Stimulated activated CD4-positive, alpha-beta T cell treated with anti-CD3 and anti-CD28 coated beads, TNF-alpha, amount 100 ng/mL, for 1 hour (primary cell): ENCODE measurements around the gene CTDSPL2.
"Not testable (repeated sequence)": the region's sequence is repeated elsewhere in the genome, so short reads cannot be mapped to it uniquely, and the experiment has no call there.

Experiments used
- DNase-seq, 3 donors: peaks; one replicate each; pipeline ENCODE4 v3.0.0-alpha.2; 2020; ENCODE audit warnings: low read depth in 3 of 3, low spot score in 1 of 3

The CTDSPL2 gene

DNA sequence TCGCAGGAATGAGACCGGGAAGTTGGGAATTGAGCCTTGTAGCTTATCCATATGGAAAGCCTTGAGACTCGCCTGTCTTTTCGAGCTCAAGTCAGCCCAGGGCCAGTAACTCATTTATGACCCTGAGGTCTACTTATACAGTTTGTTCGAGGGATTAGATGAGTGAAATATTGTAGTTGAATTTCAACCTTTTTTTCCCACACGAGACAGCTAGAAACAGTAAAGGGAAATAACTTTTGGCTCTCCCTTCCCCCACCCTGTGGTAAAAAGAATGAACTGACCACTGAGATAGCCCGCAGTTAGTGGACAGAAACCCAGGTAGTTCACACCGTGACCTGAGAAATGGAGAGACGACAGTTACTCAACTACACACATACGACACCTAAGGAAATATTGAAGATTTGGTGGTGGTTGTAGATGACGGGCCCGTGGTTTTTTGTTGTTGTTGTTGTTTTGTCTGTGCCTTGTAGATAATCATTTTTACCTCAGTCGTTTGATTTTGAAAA, 110.4 kb downstream of the CTDSPL2 start:
- no peak for DNase-seq

DNA sequence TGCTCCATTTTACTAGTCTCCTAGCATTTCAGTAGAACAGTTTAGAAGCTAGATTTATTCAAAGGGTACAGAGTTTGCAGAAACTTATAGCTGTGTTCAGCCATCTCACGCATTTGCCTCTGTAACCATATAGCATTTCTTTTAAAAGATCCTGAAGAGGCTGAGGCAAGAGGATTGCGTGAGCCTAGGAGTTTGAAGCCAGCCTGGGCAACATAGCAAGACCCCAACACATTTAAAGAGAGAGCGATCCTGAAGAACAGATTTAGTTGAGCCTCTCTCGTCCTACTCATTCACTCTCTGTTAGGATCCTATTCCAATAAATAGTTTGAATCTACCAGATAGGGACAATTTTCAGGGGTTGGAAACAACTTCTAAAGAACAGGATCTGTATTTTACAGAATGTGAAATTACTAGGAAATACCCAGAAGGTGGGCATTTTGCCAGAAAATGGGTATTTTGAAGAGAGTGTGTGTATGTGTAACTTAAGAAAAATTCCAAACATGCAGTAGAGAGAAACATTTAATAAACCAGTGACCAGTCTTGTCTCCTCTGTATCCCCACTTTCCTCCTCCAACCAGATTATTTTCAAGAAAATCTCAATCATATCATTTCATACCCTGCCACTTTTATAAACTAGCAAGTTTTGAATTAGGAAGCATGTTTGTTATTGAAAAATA, 114.0 kb downstream of the CTDSPL2 start:
- no peak for DNase-seq

DNA sequence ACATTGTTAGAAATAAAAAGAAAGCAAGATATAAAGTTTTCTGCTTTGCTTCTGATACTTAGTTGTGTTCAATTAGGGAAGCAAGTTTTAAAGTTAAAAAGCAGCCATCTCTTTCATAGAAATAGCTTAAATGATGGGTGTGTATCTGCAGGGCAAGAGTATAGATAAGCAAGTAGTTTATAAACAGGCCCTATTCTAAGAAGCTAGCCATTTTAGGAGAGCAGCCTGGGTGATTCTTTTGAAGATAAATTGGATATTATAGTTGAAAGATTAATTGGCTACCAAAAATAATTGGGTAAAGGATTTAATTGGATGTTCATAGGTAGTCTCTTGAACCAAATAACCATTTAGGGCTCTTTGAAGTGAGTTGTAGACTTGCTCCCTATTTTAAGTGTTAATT, 115.2 kb downstream of the CTDSPL2 start:
- no peak for DNase-seq

DNA sequence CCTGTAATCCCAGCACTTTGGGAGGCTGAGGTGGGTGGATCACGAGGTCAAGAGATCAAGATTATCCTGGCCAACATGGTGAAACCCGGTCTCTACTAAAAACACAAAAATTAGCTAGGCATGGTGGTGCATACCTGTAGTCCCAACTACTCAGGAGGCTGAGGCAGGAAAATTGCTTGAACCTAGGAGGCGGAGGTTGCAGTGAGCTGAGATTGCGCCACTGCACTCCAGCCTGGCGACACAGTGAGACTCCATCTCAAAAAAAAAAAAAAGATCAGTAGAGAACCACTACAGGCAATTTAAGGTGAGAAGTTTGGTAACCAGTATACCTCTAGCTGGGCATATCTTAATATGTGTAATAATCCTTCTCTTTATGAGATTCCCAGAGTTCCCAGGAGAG, 117.3 kb downstream of the CTDSPL2 start:
- DNase-seq, result not testable (repeated sequence)

DNA sequence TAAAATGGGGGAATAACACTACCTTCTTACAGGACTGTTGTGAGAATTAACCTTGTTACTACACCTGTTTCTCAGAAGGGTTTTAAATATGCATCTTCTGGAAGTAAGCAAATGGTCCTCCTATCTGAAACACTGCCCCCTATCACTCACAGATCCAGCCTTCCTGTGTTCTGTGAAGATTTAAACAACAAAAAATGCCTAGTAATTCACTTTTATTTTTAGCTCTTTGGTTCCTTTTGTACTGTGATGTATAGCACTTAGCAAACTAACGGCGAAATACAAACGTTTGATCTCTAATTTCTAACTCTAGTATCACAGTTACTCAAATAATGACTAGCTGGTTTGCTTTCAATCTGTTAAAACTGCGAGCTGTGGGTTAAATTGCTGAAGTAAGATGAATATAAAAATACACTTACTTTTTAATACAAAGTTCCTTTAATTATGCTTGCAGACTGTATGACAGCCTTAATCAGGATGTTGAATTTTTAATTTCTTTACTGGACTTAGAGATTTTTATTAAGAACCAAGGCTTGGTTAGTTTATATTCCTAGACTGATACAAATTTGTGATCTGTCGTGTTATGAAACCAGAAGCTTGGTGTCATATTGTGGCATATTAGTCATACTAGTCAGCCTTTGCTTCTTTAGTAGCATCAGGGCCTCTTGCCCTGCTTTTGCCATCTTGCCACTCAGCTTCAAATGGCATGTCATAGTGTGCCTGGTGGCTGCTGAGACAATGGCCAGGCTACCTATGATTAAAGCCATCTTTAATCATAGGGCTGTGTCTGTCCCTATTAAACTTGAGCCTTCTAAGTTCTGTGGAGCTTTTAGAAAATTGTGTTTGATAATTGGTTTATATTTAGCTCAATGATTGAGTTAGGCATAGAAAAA, 118.7 kb downstream of the CTDSPL2 start:
- no peak for DNase-seq

DNA sequence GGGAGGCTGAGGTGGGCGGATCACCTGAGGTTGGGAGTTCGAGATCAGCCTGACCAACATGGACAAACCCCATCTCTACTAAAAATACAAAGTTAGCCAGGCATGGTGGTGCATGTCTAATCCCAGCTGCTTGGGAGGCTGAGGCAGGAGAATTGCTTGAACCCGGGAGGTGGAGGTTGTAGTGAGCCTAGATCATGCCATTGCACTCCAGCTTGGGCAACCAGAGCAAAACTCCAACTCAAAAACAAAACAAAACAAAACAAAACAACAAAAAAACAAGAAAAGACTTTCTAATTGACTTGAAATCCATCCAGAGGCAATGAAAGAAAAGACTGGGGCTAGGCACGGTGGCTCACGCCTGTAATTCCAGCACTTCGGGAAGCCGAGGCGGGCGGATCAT, 121.7 kb downstream of the CTDSPL2 start:
- not testable (repeated sequence) for DNase-seq

DNA sequence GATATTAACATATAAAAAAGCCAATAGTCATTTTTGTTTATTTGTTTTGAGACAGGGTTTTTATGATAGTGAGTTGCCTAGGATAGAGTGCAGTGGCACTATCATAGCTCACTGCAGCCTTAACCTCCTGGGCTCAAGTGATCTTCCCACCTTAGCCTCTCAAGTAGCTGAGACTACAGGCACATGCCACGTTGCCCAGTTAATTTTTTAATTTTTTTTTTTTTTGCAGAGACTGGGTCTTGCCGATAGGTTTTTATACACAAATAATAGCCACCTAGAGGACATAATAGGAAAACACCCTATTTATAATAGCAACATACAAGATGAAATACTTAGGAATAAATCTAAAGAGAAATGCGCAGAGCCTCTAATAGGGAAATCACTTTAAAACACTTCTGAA, 122.8 kb downstream of the CTDSPL2 start:
- no peak for DNase-seq

DNA sequence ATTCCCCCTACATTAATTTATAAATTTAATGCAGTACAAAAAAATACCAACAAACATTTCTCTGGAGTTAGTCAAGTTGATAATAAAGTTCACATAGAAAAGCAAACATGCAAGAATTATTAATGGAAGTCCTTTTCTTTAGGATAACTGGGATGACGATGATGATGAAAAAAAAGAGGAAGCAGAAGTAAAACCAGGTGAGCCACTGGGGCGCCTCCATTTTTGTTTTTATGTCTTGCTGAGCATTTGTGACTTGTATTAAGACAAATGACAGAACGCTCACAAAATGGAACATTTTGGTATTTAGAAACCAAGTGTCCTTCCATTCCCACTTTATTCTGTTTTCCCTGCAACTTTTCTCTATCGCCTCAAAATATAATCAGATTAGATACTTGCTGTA, 123.3 kb downstream of the CTDSPL2 start:
- no peak for DNase-seq

DNA sequence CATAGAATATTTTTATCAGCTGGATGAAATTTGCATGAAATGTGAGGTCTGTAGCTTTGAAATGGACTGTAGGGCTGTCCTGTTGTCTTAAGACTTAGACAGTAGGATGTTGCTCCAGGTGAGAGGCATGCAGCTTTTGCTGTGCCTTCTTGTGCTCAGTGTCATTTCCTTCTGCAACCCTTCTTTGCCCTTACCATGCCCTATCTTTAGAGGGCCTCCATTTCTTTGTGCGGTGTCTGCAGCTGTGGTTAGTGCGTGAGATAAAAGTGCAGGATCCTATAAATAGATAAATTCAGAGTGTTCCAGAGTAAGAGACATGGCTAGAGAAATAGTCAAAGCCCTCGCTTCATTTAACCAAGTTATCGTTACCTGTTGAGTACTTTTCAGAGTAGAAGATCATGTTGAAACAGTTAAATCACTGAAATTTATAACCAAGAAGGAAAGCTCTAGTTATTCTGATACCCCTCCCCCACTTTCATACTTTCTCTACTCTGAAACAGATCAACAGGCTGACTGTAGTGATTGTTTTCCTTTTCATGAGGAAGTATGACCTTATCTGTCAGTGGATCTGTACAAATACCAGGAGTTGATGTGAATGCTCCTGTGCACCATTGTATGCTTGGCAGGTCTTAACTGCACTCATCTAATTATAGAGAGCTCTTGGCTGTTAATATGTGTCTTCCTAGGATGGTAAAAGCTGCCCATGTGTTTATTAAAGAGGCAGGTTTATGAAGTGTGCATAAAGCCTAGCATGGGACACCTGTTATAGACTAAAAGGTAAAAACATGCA, 127.7 kb downstream of the CTDSPL2 start:
- no peak for DNase-seq

DNA sequence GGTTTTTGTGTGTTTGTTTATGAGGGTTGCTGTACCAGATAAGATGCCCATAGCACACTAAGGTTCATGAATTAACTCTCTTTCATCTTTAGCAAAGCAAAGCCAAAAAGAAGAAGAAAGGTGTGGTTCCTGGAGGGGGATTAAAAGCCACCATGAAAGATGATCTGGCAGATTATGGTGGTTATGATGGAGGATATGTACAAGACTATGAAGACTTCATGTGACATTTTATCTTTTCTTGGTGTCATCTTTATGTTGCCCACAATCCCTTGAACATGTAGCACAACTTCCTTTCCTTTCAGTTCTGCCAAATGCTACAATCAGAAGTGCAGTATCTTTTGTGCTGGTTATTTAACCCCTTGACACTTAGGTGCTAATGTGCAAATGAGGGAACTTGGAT, 133.5 kb downstream of the CTDSPL2 start:
- not testable (repeated sequence) for DNase-seq

DNA sequence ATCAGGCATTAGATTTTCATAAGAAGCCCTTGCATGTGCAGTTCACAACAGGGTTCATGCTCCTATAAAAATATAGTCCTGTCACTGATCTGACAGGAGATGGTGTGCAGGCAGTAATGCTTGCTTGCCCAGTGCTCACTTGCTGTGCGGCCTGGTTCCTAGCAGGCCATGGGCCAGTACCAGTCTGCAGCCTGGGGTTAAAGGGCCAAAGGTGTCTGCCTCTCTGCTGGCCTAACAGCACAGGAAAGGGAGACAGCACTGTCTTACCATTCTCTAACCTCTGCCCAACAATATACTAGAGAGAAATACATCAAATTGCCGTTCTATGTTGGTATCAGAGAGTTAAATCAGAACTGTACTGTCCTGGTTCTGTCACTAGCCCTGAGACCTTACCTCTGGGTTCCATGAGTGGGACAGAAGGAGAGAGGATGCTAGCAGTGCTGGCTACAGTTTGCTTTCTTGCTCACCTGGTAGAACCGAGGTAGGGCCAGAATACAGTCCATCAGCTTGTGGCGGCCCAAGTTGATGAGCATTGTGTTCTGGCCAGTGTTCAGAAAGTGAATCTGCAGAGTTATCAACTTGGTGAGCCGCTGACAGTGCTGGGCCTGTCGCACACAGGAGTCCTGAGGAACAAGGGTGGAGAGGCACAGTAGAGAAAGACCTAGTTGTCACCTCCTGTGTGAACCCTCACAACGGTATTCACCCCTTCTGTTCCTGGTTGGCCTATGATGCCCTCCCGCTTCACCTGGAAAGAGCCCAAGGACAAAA, 138.1 kb downstream of the CTDSPL2 start:
- no peak for DNase-seq

DNA sequence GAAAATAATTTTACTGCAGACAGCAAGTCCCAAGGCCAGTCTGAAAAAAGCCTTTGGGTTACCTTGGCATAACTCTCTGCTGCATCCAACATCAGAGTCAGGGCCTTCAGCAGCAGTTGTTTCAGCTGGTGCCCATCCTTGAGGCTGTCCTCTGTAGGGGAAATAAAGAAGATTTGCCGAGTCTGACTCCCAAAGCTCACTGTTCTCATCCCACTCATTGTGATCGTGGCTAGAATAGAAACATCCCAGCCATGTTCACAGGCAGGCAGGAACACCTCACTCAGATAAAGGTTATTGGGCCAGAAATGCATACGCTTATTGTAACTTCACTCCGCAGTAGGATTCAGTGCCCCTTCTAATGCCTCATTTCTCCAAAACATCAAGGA, 138.7 kb downstream of the CTDSPL2 start:
- DNase-seq, result no peak

DNA sequence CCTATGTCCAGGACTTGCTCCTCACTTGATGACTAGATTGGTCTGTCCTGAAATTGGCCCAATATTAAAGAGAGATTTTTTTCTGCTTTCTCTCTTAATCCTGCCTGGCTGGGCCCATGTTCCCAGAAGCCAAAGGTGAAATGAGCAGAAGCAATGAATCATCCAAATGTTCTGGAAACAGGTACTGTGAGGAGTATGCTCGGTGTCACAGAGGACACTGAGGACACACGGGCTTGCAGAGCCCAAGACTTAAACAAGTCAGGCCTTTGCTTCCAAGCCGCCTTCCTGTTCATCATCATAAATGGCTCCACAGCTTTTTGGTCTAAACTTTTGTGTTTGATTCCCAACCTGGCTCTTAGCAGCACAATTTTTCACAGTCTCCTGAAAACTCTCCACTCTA, 140.9 kb downstream of the CTDSPL2 start:
- DNase-seq, result no peak

DNA sequence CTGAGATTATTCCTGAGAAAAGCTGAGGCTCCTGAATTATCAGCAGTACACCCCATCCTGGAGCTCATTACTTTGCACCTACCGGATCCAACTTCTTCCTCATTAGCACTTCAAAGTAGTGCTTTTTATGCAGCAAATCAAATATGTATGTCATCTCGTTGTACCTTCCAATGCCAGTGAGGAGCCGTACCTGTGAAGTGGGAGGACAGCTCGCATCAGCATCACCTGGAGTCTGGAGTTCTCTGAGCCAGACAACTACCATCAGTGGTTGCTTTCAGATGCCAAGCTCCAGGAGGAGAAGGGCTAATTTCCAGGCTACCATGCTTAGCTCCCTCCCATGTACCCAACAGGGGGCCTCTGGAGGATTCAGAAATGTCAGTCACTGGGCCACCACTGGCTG, 141.9 kb downstream of the CTDSPL2 start:
- DNase-seq, result no peak

DNA sequence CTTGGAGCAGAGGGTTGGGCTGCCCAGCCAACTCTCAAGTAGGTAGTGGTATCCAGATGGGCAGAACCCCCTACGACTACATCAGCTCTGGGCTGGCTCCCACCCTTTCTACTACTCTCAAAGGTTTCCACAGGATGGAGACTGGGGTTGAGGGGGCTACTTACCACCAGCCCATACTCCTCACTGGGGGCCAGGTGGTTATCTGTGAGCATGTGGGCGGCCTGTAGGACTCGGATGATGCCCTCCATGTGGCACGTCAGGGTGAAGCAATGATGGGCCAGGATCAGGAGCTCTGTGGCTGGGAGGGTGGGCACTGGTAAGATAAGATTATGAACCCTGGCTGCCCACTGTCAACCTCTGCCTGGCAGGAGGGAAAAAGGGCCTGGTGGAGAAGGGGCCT, 142.9 kb downstream of the CTDSPL2 start:
- DNase-seq, result no peak

DNA sequence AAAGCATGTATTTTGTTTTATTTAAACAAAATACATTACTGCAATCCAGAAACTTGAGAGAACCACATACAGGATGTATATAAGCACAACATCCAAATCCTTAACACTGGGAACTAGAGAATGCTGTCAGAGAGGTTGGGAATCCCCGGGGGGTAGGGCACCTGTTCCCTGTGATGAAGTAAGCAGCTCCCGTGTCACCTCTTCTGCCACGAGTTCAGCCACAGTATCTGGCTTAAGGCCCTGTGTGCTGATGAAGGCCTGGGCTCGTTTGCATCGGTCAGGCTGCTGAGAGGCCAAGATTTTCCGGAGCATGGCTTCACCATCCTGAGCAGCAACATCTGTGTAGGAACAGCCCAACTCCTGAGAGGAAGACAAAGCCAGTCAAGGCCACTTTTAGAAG, 146.0 kb downstream of the CTDSPL2 start:
- no peak for DNase-seq

DNA sequence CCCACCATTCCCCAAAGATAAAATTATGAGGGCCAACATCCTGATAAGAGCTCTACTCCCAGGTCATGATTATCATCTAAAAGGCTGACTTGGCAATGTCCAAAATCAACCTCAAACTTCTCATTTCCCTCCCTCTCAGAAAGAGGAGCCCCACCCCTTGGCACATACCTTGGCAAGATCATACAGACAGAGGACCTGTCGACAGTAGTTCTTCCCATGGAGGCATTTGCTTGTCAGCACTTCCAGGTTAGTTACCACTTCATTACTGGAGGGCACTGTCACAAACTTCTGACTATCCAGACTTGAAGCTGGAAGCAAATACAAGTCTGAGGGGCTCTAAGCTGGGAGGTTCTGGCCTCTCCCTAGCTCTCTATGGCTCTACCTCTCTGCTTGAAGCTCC, 147.3 kb downstream of the CTDSPL2 start:
- no peak for DNase-seq
